NCI-H146 (cell line): ENCODE data around the gene HPN.
"Not testable (repeated sequence)": the region's sequence is repeated elsewhere in the genome, so short reads cannot be mapped to it uniquely, and the experiment has no call there.

Experiments
- DNase-seq: peaks from one replicate; lab custom pipeline; 2025; lab: John Stamatoyannopoulos, UW

Gene HPN

GRCh38 chr19:35042954-35043604 lies 1.6 kb downstream of the HPN start:
- DNase-seq, result no peak

DNA sequence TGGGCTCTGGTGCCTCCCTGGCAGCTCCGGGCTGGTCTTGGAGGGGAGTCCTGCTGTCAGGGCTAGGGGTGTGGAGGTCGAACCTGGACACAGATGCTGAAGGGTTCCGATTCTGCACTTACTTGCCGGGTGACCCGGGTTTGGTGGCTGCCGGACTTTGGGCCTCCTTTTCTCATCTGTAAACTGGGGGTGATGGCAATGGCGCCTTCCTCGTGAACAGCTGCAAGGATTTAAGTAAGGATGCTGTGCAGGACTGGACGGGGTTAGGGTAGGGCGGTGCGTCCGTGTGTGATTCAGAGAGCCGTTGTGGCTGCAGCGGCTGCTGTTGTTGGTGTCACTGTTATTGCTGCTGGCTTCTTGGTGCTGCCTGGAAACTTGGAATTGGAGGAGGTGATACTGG lies 2.4 kb downstream of the HPN start:
- DNase-seq, result no peak

- peak; percentile 14 for DNase-seq
These were observed 3.0 kb downstream of the HPN start for GRCh38 chr19:35044317-35045117.

DNA sequence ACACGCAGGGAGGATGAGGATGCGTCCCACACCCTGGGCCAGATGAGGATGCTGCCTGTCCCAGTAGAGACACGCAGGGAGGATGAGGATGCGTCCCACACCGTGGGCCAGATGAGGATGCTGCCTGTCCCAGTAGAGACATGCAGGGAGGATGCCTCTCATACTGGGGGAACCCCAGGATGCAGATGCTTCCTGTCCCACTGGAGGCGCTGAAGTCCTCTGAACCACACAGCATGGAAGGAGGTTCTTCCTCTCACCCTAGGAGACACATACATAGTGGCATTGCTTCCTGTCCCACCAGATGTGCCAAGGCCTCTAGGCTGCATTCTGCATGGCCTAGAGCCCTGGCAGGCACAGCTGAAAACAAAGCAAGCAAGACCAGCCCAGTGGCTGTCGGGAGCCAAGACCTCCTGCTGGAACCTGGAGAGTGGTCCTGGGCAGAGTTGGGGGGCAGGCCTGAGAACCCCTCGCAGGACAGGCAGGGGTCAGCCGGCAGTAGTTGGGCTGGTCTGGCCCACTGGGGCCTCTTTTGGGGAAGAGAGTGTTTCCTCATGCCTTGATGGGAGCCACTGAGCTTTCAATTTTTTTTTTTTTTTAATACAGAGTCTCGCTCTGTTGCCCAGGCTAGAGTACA lies 4.3 kb downstream of the HPN start:
- peak; percentile 17 for DNase-seq

- DNase-seq, result no peak
These were observed 4.9 kb downstream of the HPN start for GRCh38 chr19:35046461-35046860.

DNA sequence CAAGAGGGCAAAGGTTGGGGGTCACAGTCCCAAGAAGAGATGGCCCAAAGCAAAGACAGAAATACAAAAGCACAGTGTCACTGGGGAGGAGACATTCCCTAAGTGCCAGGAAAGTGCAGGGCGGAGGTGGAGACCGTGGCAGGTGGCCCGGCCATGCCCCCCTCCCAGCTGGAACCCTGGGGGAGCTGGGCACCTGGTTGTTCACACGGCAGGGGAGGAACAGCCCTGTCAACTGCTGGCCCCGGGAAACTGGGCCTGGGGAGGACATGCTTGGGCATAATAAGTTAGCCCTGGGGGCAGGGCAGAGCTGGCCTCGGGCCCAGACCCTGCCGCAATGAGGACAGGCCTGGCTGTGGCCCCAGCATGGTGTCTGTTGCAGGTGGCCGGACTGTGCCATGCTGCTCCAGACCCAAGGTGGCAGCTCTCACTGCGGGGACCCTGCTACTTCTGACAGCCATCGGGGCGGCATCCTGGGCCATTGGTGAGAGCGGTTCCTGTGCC lies 7.4 kb downstream of the HPN start:
- DNase-seq, result peak; percentile 93

GRCh38 chr19:35049456-35049855 lies 7.9 kb downstream of the HPN start:
- DNase-seq, result no peak

- DNase-seq, result not testable (repeated sequence)
These were observed 9.1 kb downstream of the HPN start for GRCh38 chr19:35050662-35051061.

DNA sequence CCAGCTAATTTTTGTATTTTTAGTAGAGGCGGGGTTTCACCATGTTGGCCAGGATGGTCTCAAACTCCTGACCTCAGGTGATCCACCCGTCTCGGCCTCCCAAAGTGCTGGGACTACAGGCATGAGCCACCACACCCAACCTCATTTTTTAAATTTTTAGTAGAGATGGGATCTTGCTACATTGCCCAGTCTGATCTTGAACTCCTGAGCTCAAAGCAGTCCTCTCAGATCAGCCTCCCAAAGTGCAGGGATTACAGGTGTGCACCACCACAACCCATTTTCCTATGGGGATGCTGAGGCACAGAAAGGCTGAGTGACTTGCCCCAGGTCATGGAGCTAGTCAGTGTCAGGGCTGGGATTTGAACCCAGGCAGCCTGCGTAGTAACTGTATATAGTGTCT lies 9.7 kb downstream of the HPN start:
- DNase-seq, result not testable (repeated sequence)

GRCh38 chr19:35051796-35052195 lies 10.3 kb downstream of the HPN start:
- no peak for DNase-seq

DNA sequence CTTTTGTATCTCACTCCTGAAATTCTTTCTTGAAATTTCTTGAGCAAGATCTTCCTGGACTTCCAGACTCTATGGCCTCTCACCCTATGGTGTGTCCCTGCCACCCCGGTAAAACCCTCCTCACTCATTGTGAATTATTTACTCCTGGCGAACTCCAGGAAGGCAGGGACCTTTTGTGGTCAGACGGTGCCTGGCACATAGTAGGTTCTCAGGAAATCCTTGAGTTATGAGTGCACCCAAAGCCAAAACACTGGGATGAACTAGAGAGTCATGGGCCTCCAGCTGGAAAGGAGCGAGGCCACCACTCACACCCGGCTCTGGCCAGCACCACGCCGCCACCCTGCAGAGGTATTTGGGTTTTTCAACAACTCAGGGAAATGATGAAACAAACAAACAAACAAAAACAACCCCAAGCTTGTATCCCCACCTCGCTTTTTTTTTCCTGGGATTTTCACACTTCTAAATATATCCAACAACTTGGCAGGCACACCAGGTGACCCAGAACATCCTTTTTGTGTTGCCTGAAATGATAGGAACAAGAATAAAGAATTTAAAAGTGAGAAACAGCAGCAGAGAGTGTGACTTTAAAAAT lies 11.2 kb downstream of the HPN start:
- DNase-seq, result no peak

- DNase-seq, result no peak
These were observed 12.3 kb downstream of the HPN start for GRCh38 chr19:35053667-35054293.

GRCh38 chr19:35054626-35055025 lies 13.1 kb downstream of the HPN start:
- DNase-seq, result no peak

- DNase-seq, result peak; percentile 73
These were observed 14.2 kb downstream of the HPN start for GRCh38 chr19:35055715-35056179.

DNA sequence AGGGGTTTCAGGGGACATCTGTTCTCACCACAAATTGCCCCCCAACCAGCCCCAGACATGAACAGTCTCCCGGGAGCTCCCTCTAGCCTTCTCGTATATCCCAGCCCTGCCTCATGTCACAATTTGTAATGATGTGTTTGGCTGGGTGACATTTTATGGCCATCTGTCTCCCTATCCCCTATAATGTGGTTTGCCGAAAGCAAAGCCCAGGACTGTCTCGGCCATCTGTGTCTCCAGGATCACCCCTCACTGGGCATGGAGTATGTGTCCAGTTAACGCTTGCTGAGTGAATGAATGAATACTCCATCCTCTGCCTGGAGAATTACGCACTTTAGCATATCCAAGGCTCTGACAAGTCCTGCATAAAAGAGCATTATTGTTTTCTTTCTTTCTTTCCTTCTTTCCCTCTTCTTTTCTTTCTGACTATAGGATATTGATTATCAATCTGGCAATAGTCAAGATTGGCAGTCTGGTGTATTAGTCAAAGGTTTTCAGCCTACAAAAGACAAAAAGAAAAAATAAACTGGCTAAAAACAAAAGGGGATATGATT lies 15.1 kb downstream of the HPN start:
- DNase-seq, result no peak

DNA sequence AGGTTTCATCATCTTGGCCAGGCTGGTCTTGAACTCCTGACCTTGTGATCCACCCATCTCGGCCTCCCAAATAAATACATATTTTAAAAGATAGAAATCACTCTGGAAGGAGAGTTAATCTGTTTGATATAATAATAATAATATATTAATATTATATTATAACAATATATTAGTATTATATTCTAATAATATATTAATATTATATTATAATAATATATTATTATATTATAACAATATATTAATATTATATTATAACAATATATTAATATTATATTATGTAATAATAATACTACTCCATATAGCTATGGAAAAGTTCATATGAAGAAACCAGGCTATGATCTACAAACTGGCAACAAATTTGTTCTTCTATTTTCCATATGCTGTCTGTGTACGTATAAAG lies 16.8 kb downstream of the HPN start:
- no peak for DNase-seq

GRCh38 chr19:35059006-35059798 lies 17.7 kb downstream of the HPN start:
- DNase-seq, result no peak

DNA sequence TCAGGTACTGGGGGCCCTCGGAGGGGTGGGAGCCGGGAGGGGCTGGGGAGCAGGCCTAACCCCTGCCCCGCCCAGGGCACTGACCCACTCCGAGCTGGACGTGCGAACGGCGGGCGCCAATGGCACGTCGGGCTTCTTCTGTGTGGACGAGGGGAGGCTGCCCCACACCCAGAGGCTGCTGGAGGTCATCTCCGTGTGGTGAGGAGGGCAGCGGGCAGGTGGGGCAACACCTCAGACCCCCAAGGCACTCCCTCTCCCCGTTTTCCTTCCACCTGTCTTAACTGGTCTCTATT lies 18.2 kb downstream of the HPN start:
- DNase-seq, result no peak

- DNase-seq, result no peak
These were observed 18.8 kb downstream of the HPN start for GRCh38 chr19:35060160-35060855.

DNA sequence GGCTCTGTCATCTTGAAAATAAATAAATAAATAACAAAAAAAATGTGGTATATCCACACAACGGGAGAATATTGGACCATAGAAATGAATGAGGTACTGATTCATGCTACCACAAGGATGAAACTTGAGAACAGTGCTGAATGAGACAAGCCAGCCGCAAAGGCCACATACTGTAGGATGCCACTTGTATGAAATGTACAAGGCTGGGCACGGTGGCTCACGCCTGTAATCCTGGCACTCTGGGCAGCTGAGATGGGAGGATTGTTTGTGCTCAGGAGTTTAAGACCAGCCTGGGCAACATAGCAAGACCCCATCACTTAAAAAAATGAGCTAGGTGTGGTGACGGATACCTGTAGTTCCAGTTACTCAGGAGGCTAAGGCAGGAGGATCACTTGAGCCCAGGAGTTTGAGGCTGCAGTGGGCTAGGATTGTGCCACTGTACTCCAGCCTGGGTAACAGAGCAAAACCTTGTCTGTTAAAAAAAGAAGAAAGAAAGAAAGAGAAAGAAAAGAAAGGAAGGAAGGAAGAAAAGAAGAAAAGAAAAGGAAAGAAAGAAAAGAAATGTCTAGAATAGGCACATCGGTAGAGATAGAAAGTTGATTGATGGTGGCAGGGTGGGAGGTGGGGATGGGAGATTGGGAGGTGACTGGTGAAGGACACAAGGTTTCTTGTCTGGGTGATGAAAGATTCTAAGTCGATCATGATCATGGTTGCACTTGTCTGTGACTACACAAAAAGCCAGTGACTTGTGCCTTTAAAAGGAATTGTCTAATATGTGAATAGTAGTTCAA lies 20.3 kb downstream of the HPN start:
- DNase-seq, result no peak
